IMR-90 (cell line): Measurements from ENCODE around the gene FCRLA. TPM values are rescaled to one million over a fixed set of nuclear protein-coding genes. Genes with fewer than 3 reads are reported as not detected.

Experiments
- ATAC-seq: fragments of 200-7000 bp; cut with Tn5 transposase; 2 replicates; pipeline ENCODE4 v1.9.1; 2020; ENCODE audit warnings: low read depth, mild to moderate bottlenecking, moderate library complexity
- BruUV-seq: library from RNA; stranded (reverse); fragments of 400-500 nt; replicated peaks from 2 replicates; lab custom pipeline; 2021; lab: Mats Ljungman, UMichigan
- CTCF ChIA-PET: fragments of 300-600 bp; formaldehyde crosslinking; extraction: SDS; loops from one replicate; lab custom pipeline; 2021; ENCODE audit warnings: antibody characterized with exemption; lab: Yijun Ruan, JAX
- POLR2A ChIA-PET: fragments of 300-600 bp; sonication (Branson Sonifier 250); formaldehyde crosslinking; loops from one replicate; lab custom pipeline; 2022; ENCODE audit warnings: antibody characterized with exemption; ENCODE audit not compliant: unreplicated experiment; lab: Charles Lee
- DNase-seq: peaks from one replicate; pipeline ENCODE4 v3.0.0; 2013
- H2AFZ ChIP-seq: replicated peaks from 2 replicates; pipeline ENCODE3; 2013; ENCODE audit warnings: low read length, mild to moderate bottlenecking; ENCODE audit not compliant: poor library complexity
- H2AK5ac ChIP-seq: 2 replicates; pipeline ENCODE4 v1.6.1; 2013; ENCODE audit warnings: low read depth, low read length, inconsistent platforms
- H2AK9ac ChIP-seq: replicated peaks from 2 replicates; pipeline ENCODE3; 2013; ENCODE audit warnings: mild to moderate bottlenecking, low read depth, low read length, moderate library complexity; ENCODE audit not compliant: poor library complexity
- H2BK120ac ChIP-seq: 2 replicates; pipeline ENCODE4 v1.6.1; 2013; ENCODE audit warnings: low read depth, low read length, inconsistent platforms
- H2BK15ac ChIP-seq: 3 replicates; pipeline ENCODE4 v1.6.1; 2013; ENCODE audit warnings: low read depth, low read length, inconsistent platforms
- H2BK20ac ChIP-seq: 2 replicates; pipeline ENCODE4 v1.6.1; 2013; ENCODE audit warnings: low read depth, mild to moderate bottlenecking, inconsistent platforms, low read length, moderate library complexity
- H2BK5ac ChIP-seq: 2 replicates; pipeline ENCODE4 v1.6.1; 2013; ENCODE audit warnings: mild to moderate bottlenecking, low read depth, low read length, inconsistent platforms; ENCODE audit not compliant: poor library complexity, severe bottlenecking
- H3K14ac ChIP-seq: replicated peaks from 2 replicates; pipeline ENCODE4 v1.6.1; 2013; ENCODE audit warnings: low read depth, low read length, inconsistent platforms
- H3K18ac ChIP-seq: 2 replicates; pipeline ENCODE4 v1.6.1; 2013; ENCODE audit warnings: low read depth, low read length, control low read depth
- H3K23ac ChIP-seq: 2 replicates; pipeline ENCODE4 v1.6.1; 2013; ENCODE audit warnings: low read depth, low read length, inconsistent platforms
- H3K27ac ChIP-seq: 2 replicates; pipeline ENCODE4 v1.5.1; 2013; ENCODE audit warnings: mild to moderate bottlenecking, control low read depth, low read length; ENCODE audit not compliant: insufficient read depth
- H3K27me3 ChIP-seq: 2 replicates; pipeline ENCODE4 v1.6.1; 2013; ENCODE audit warnings: low read length; ENCODE audit not compliant: control insufficient read depth, insufficient read depth
- H3K36me3 ChIP-seq: 2 replicates; pipeline ENCODE4 v1.6.1; 2013; ENCODE audit warnings: low read length, mixed read lengths; ENCODE audit not compliant: control insufficient read depth, insufficient read depth
- H3K4ac ChIP-seq: 2 replicates; pipeline ENCODE4 v1.6.1; 2013; ENCODE audit warnings: low read depth, low read length, inconsistent platforms
- H3K4me1 ChIP-seq: 2 replicates; pipeline ENCODE4 v1.6.1; 2013; ENCODE audit warnings: low read length, mixed read lengths; ENCODE audit not compliant: control insufficient read depth, insufficient read depth
- H3K4me2 ChIP-seq: 2 replicates; pipeline ENCODE4 v1.6.1; 2013; ENCODE audit warnings: low read depth, mild to moderate bottlenecking, control low read depth, low read length, moderate library complexity
- H3K4me3 ChIP-seq: 2 replicates; pipeline ENCODE4 v1.5.1; 2013; ENCODE audit warnings: low read depth, mild to moderate bottlenecking, control low read depth, low read length, moderate library complexity; ENCODE audit not compliant: insufficient read depth
- H3K56ac ChIP-seq: 2 replicates; pipeline ENCODE4 v1.6.1; 2013; ENCODE audit warnings: low read length, inconsistent platforms; ENCODE audit not compliant: insufficient read depth; ENCODE audit errors: extremely low read depth
- H3K79me1 ChIP-seq, 2 experiments: 2 replicates each; pipeline ENCODE4 v1.6.1; 2013; ENCODE audit warnings: low read length in 2 of 2, inconsistent platforms in 1 of 2, low read depth in 1 of 2
- H3K9ac ChIP-seq: 2 replicates; pipeline ENCODE4 v1.6.1; 2013; ENCODE audit warnings: low read depth, low read length, control low read depth
- H3K9me1 ChIP-seq: 2 replicates; pipeline ENCODE4 v1.6.1; 2013; ENCODE audit warnings: low read length, inconsistent platforms; ENCODE audit not compliant: insufficient read depth
- H3K9me3 ChIP-seq: 2 replicates; pipeline ENCODE4 v1.6.1; 2013; ENCODE audit warnings: low read length; ENCODE audit not compliant: control insufficient read depth, insufficient read depth
- H4K20me1 ChIP-seq: 2 replicates; pipeline ENCODE4 v1.6.1; 2013; ENCODE audit warnings: low read length, inconsistent platforms; ENCODE audit not compliant: insufficient read depth
- H4K5ac ChIP-seq: 2 replicates; pipeline ENCODE4 v1.6.1; 2013; ENCODE audit warnings: mild to moderate bottlenecking, low read depth, low read length, control low read depth
- H4K8ac ChIP-seq, 2 experiments: 2 replicates each; pipeline ENCODE4 v1.6.1; 2013; ENCODE audit warnings: low read depth in 2 of 2, low read length in 2 of 2, control low read depth in 1 of 2, inconsistent platforms in 1 of 2
- H4K91ac ChIP-seq: 2 replicates; pipeline ENCODE4 v1.6.1; 2013; ENCODE audit warnings: low read depth, low read length, inconsistent platforms; ENCODE audit not compliant: insufficient read depth
- CHD1 ChIP-seq: IDR thresholded peaks from 2 replicates; pipeline ENCODE4 v1.6.1; 2012; ENCODE audit warnings: low read depth, low read length, improper control_type of control experiment
- FOS ChIP-seq: fragments of 150-350 bp; IDR thresholded peaks from 2 replicates; pipeline ENCODE4 v1.6.1; 2016; ENCODE audit warnings: low read depth, low read length
- MAFK ChIP-seq: IDR thresholded peaks from 2 replicates; pipeline ENCODE4 v1.6.1; 2012; ENCODE audit warnings: low read depth, low read length, improper control_type of control experiment
- MAZ ChIP-seq: IDR thresholded peaks from 2 replicates; pipeline ENCODE4 v1.6.1; 2012; ENCODE audit warnings: low read depth, mild to moderate bottlenecking, low read length, improper control_type of control experiment, moderate library complexity, borderline replicate concordance
- MXI1 ChIP-seq: IDR thresholded peaks from 2 replicates; pipeline ENCODE4 v1.6.1; 2012; ENCODE audit warnings: low read depth, mild to moderate bottlenecking, low read length, moderate library complexity, borderline replicate concordance
- SMC3 ChIP-seq: fragments of 150-350 bp; IDR thresholded peaks from 2 replicates; pipeline ENCODE4 v1.6.1; 2016; ENCODE audit warnings: low read depth, mild to moderate bottlenecking, antibody characterized with exemption, low read length, moderate library complexity
- WGBS, 2 experiments: methylation state at CpG; one replicate each; pipeline versions ENCODE4 v1.1.5 to v1.1.7; 2013; ENCODE audit warnings: missing lambda C conversion rate in 2 of 2; ENCODE audit not compliant: insufficient read length in 1 of 2; ENCODE audit errors: extremely low coverage in 2 of 2; 5-methylcytosine and 5-hydroxymethylcytosine counted together
- dilution Hi-C: fragments of 300-500 bp; cut with HindIII; formaldehyde crosslinking; loops from one replicate; pipeline ENCODE4 v1.14.3; 2018; ENCODE audit warnings: low sequenced_read_pairs; ENCODE audit not compliant: unreplicated experiment
- in situ Hi-C: fragments of 300-500 bp; cut with MboI; formaldehyde crosslinking; loops from 3 replicates; pipeline ENCODE4 v1.14.3; 2019; ENCODE audit warnings: low sequenced_read_pairs, inconsistent platforms, mixed read lengths
- intact Hi-C: fragments of 100-400 bp; cut with micrococcal nuclease; formaldehyde crosslinking; loops from 2 replicates; pipeline ENCODE4 v1.10.0; 2022
- polyA plus RNA-seq, 3 experiments: library from polyadenylated mRNA; depleted of rRNA; stranded (reverse); fragments of >200 nt; gene quantifications; 2 replicates each; pipeline ENCODE4 v1.2.3, GENCODE V29; 2012; ENCODE audit warnings: low replicate concordance in 1 of 3
- total RNA-seq: library from RNA; depleted of rRNA; stranded (reverse); fragments of >200 nt; gene quantifications from 2 replicates; pipeline ENCODE4 v1.2.3, GENCODE V29; 2012

FCRLA gene
- total and polyA plus RNA-seq, 2 of the 4 experiments (the other 2 are of a cell fraction): 0.36 TPM

GRCh38 chr1:161678500-161678899, 28.5 kb upstream of the FCRLA start:
- ChIA-PET CTCF (no interaction called here), POLR2A (no interaction called here)
- in situ Hi-C loops: no loop called here
- H3K14ac ChIP-seq: no peak overlapping the region
- ATAC-seq (no peak), DNase-seq (no peak)
- no peak overlapping the region for H2BK15ac ChIP-seq
- peaks cover 5% of the 10 kb centered on the region for H3K27me3 ChIP-seq
- H2AK5ac ChIP-seq: no peak overlapping the region
- H4K91ac ChIP-seq: no peak overlapping the region
- no peak overlapping the region for H4K8ac ChIP-seq
- H3K4me1 ChIP-seq: no peaks in the 10 kb centered on the region
- no peak overlapping the region for H3K4me3 ChIP-seq
- H2BK20ac ChIP-seq: no peak overlapping the region
- no peak overlapping the region for H3K4me2 ChIP-seq
- H3K23ac ChIP-seq: no peak overlapping the region
- H3K56ac ChIP-seq: no peak overlapping the region
- no peaks in the 10 kb centered on the region for H3K9me1 ChIP-seq
- intact Hi-C loops: no loop called here
- H2BK120ac ChIP-seq: no peak overlapping the region
- H3K27ac ChIP-seq: no peak overlapping the region
- no peak overlapping the region for H3K9ac ChIP-seq
- no TSS peak for BruUV-seq
- H3K4ac ChIP-seq: no peak overlapping the region
- no peaks in the 10 kb centered on the region for H3K79me1 ChIP-seq
- H3K9me3 ChIP-seq: no peaks in the 10 kb centered on the region
- dilution Hi-C loops: no loop called here
- no peak overlapping the region for H2BK5ac ChIP-seq
- H3K18ac ChIP-seq: no peak overlapping the region
- H2AFZ ChIP-seq: no peak overlapping the region
- no peak overlapping the region for H2AK9ac ChIP-seq
- H3K36me3 ChIP-seq: no peaks in the 10 kb centered on the region
- TF ChIP-seq MXI1: no peak
- no peak for TF ChIP-seq MAZ
- no peak for TF ChIP-seq SMC3
- TF ChIP-seq CHD1: no peak
- no peak for TF ChIP-seq MAFK
- TF ChIP-seq FOS: no peak
- H4K20me1 ChIP-seq: no peaks in the 10 kb centered on the region
- WGBS, 2 experiments: no CpG with 5 or more reads among the region's 3 CpGs
- no peak overlapping the region for H4K5ac ChIP-seq
